ENCODE measurements around the gene CNPY1.

GRCh38 chr7:155465761-155466141 lies 80.6 kb downstream of the CNPY1 start:
- TF ChIP-seq CTCF (IDR thresholded peaks at IDR 0.05) (no peak), TAF1 (IDR thresholded peaks at IDR 0.05; ENCODE audit: borderline replicate concordance, low read depth, low read length) (no peak), RXRA (IDR thresholded peaks at IDR 0.05; ENCODE audit: borderline replicate concordance, low read depth) (no peak), EZH2phosphoT487 (IDR thresholded peaks at IDR 0.05; ENCODE audit: borderline replicate concordance, low read depth) (no peak), YY1 (IDR thresholded peaks at IDR 0.05; ENCODE audit: low read depth) (no peak), PBX3 (IDR thresholded peaks at IDR 0.05) (no peak), REST (IDR thresholded peaks at IDR 0.05; ENCODE audit: low read depth, low read length) (no peak), USF1 (IDR thresholded peaks at IDR 0.05; ENCODE audit: borderline replicate concordance, low read depth) (no peak), RAD21 (IDR thresholded peaks at IDR 0.05; ENCODE audit: low read length) (no peak), MXI1 (IDR thresholded peaks at IDR 0.05; ENCODE audit: low read depth, low read length) (no peak)

Measured in SK-N-SH (cell line).